ENCODE measurements around the gene GOLGA8R.
"Not testable (repeated sequence)": the region's sequence is repeated elsewhere in the genome, so short reads cannot be mapped to it uniquely, and the experiment has no call there.

GOLGA8R gene

DNA sequence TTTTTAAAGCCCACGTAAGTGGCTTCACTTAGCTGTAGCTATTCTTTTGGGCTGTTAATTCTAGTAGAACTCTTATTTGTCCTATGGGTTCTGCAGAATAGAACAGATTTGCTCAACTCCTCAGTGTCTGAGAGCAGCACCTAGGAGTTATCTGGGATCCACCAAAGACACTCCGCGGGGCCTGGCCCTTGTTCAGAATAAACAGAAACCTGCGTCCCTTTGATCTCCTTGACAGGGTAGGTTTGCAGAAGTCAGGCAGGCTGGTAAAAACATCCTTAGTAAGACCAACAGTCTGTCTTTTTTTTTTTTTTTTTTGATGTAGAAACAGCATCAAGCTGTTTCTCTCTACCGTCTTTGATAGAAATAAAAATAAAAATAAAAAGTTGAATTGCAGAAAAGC, 52.7 kb downstream of the GOLGA8R start:
- CTCF ChIA-PET; DNase-seq (ENCODE audit: extremely low spot score); POLR2A ChIA-PET: not testable (repeated sequence)

DNA sequence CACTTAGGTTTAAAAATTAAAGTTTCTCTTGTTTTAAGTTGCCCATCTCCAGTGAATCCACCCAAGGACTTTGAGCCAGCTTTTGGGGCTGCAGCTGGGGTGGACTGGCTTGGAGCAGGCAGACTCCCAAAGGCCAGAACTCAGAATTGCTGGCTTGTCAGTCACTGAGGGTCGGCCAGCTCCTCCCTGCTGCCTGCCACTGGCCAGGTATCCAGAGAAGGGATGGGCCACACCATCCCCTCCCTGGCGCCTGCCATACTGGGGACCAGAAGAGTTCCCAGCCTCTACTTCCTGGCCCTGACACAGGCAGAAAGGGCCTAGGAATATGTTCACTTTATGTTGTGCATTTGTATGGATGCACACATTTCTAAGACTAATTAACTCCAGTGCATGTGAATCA, 53.1 kb downstream of the GOLGA8R start:
- POLR2A ChIA-PET; CTCF ChIA-PET; DNase-seq (ENCODE audit: extremely low spot score): not testable (repeated sequence)

DNA sequence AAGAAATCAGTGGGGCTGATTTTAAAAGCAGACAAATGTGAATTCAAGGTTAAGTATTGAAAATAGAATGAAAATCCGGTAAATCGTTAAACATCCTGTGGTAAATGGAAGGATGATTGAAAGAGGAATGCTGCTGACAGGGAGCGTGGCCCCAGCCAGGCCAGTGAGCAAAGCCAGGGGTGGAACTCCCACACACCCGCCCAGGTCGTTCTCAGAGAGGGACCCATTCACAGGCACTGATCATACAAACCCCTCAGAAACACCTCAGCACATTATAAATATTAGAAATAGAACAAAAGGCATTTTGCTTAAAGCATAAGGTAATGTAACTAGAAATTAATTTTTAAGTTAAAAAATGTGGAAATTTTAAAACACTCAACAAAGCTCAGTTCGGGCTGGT, 59.0 kb downstream of the GOLGA8R start:
- CTCF ChIA-PET; POLR2A ChIA-PET; DNase-seq (ENCODE audit: extremely low spot score): not testable (repeated sequence)

Data from GM10248 (cell line).